Activated T-helper 2 cell treated with anti-CD3 and anti-CD28 coated beads, Interferon-gamma antibody, Interleukin-2, Interleukin-4, amounts not matched to agents 10 μg/mL and 5 μg/mL and 100 μg/mL, durations not matched to agents 14 hours and 24 hours and 36 hours (primary cell): ENCODE data around the gene CMIP. TPM values are rescaled to one million over a fixed set of nuclear protein-coding genes. Genes with fewer than 3 reads are reported as not detected.

Source experiments
- DNase-seq: peaks from one replicate; pipeline ENCODE4 v3.0.0; 2021; ENCODE audit warnings: low spot score
- H3K27ac Mint-ChIP-seq: one replicate; pipeline ENCODE4 v1.8.0; 2021; ENCODE audit warnings: mixed read lengths
- H3K27me3 Mint-ChIP-seq: one replicate; pipeline ENCODE4 v1.8.0; 2021; ENCODE audit warnings: low read depth, mixed read lengths
- H3K36me3 Mint-ChIP-seq: one replicate; pipeline ENCODE4 v1.8.0; 2021; ENCODE audit warnings: low read depth, mixed read lengths
- H3K4me1 Mint-ChIP-seq: one replicate; pipeline ENCODE4 v1.8.0; 2021; ENCODE audit warnings: low read depth, mixed read lengths
- H3K4me3 Mint-ChIP-seq: one replicate; pipeline ENCODE4 v1.8.0; 2021; ENCODE audit warnings: low read depth, mild to moderate bottlenecking, moderate library complexity, mixed read lengths
- H3K9me3 Mint-ChIP-seq: one replicate; pipeline ENCODE4 v1.8.0; 2021; ENCODE audit warnings: mixed read lengths
- intact Hi-C: fragments of 100-400 bp; cut with micrococcal nuclease; formaldehyde crosslinking; loops from one replicate; pipeline ENCODE4 v1.15.1; 2023
- total RNA-seq: library from RNA; stranded (reverse); gene quantifications from 2 replicates; pipeline ENCODE4 v1.2.3, GENCODE V29; 2022

Gene CMIP
- total RNA-seq, 1 donor from 2014 or later, result 68.0 TPM

GRCh38 chr16:81505011-81505661 lies 60.5 kb downstream of the CMIP start:
- intact Hi-C loops, result no loop called here
- Mint-ChIP-seq H3K4me1 (peaks cover 11% of the 10 kb centered on the region), H3K27me3 (no peaks in the 10 kb centered on the region), H3K27ac (no peak overlapping the region), H3K9me3 (no peaks in the 10 kb centered on the region), H3K4me3 (no peak overlapping the region), H3K36me3 (no peaks in the 10 kb centered on the region)
- no peak for DNase-seq

GRCh38 chr16:81509404-81509803 lies 64.8 kb downstream of the CMIP start:
- H3K4me3 Mint-ChIP-seq, result no peak overlapping the region
- H3K27ac Mint-ChIP-seq, result no peak overlapping the region
- H3K4me1 Mint-ChIP-seq, result peaks cover 16% of the 10 kb centered on the region
- no peaks in the 10 kb centered on the region for H3K27me3 Mint-ChIP-seq
- no peaks in the 10 kb centered on the region for H3K9me3 Mint-ChIP-seq
- intact Hi-C loops, result no loop called here
- no peak for DNase-seq
- H3K36me3 Mint-ChIP-seq, result peaks cover 6% of the 10 kb centered on the region

- Mint-ChIP-seq H3K27me3 (no peaks in the 10 kb centered on the region), H3K4me1 (peaks cover 13% of the 10 kb centered on the region), H3K36me3 (peaks cover 6% of the 10 kb centered on the region), H3K4me3 (no peak overlapping the region), H3K9me3 (no peaks in the 10 kb centered on the region), H3K27ac (no peak overlapping the region)
- no peak for DNase-seq
- intact Hi-C loops, result no loop called here
These were observed 65.4 kb downstream of the CMIP start for GRCh38 chr16:81510016-81510415.

- H3K4me1 Mint-ChIP-seq, result peaks cover 15% of the 10 kb centered on the region
- no peak overlapping the region for H3K27ac Mint-ChIP-seq
- no peaks in the 10 kb centered on the region for H3K9me3 Mint-ChIP-seq
- H3K27me3 Mint-ChIP-seq, result no peaks in the 10 kb centered on the region
- peaks cover 11% of the 10 kb centered on the region for H3K36me3 Mint-ChIP-seq
- intact Hi-C loops, result no loop called here
- H3K4me3 Mint-ChIP-seq, result no peak overlapping the region
- DNase-seq, result no peak
These were observed 66.8 kb downstream of the CMIP start for GRCh38 chr16:81511371-81511770.

- Mint-ChIP-seq H3K4me3 (no peak overlapping the region), H3K36me3 (peaks cover 20% of the 10 kb centered on the region), H3K27me3 (no peaks in the 10 kb centered on the region), H3K9me3 (no peaks in the 10 kb centered on the region), H3K4me1 (peaks cover 15% of the 10 kb centered on the region), H3K27ac (no peak overlapping the region)
- no peak for DNase-seq
- intact Hi-C loops, result no loop called here
These were observed 68.8 kb downstream of the CMIP start for GRCh38 chr16:81513204-81514040.

- DNase-seq, result no peak
- intact Hi-C loops, result no loop called here
- Mint-ChIP-seq H3K27me3 (no peaks in the 10 kb centered on the region), H3K4me1 (peaks cover 15% of the 10 kb centered on the region), H3K27ac (no peak overlapping the region), H3K4me3 (no peak overlapping the region), H3K9me3 (no peaks in the 10 kb centered on the region), H3K36me3 (peaks cover 20% of the 10 kb centered on the region)
These were observed 69.5 kb downstream of the CMIP start for GRCh38 chr16:81514041-81514559.

GRCh38 chr16:81514568-81515258 lies 70.1 kb downstream of the CMIP start:
- Mint-ChIP-seq H3K4me3 (no peak overlapping the region), H3K27me3 (no peaks in the 10 kb centered on the region), H3K27ac (no peak overlapping the region), H3K36me3 (peaks cover 20% of the 10 kb centered on the region), H3K4me1 (peaks cover 21% of the 10 kb centered on the region), H3K9me3 (no peaks in the 10 kb centered on the region)
- intact Hi-C loops, result no loop called here
- DNase-seq, result no peak

GRCh38 chr16:81515281-81515680 lies 70.7 kb downstream of the CMIP start:
- H3K36me3 Mint-ChIP-seq, result peaks cover 20% of the 10 kb centered on the region
- no peak overlapping the region for H3K4me3 Mint-ChIP-seq
- DNase-seq, result no peak
- intact Hi-C loops, result no loop called here
- H3K9me3 Mint-ChIP-seq, result no peaks in the 10 kb centered on the region
- peaks cover 26% of the 10 kb centered on the region for H3K4me1 Mint-ChIP-seq
- no peaks in the 10 kb centered on the region for H3K27me3 Mint-ChIP-seq
- H3K27ac Mint-ChIP-seq, result no peak overlapping the region

- no peaks in the 10 kb centered on the region for H3K27me3 Mint-ChIP-seq
- H3K4me3 Mint-ChIP-seq, result no peak overlapping the region
- no peaks in the 10 kb centered on the region for H3K9me3 Mint-ChIP-seq
- no peak for DNase-seq
- H3K4me1 Mint-ChIP-seq, result peaks cover 31% of the 10 kb centered on the region
- intact Hi-C loops, result no loop called here
- no peak overlapping the region for H3K27ac Mint-ChIP-seq
- H3K36me3 Mint-ChIP-seq, result peaks cover 20% of the 10 kb centered on the region
These were observed 71.1 kb downstream of the CMIP start for GRCh38 chr16:81515721-81516120.

GRCh38 chr16:81516478-81517149 lies 72.0 kb downstream of the CMIP start:
- no peaks in the 10 kb centered on the region for H3K9me3 Mint-ChIP-seq
- H3K36me3 Mint-ChIP-seq, result peaks cover 16% of the 10 kb centered on the region
- H3K4me3 Mint-ChIP-seq, result no peak overlapping the region
- DNase-seq, result no peak
- H3K27ac Mint-ChIP-seq, result peak overlapping the region; percentile 36
- intact Hi-C loops, result no loop called here
- no peaks in the 10 kb centered on the region for H3K27me3 Mint-ChIP-seq
- H3K4me1 Mint-ChIP-seq, result peaks cover 37% of the 10 kb centered on the region

GRCh38 chr16:81517150-81517499 lies 72.5 kb downstream of the CMIP start:
- H3K27me3 Mint-ChIP-seq, result no peaks in the 10 kb centered on the region
- no peak overlapping the region for H3K4me3 Mint-ChIP-seq
- no peaks in the 10 kb centered on the region for H3K9me3 Mint-ChIP-seq
- DNase-seq, result no peak
- H3K4me1 Mint-ChIP-seq, result peaks cover 42% of the 10 kb centered on the region
- no peak overlapping the region for H3K27ac Mint-ChIP-seq
- intact Hi-C loops, result no loop called here
- peaks cover 15% of the 10 kb centered on the region for H3K36me3 Mint-ChIP-seq

GRCh38 chr16:81517629-81518438 lies 73.2 kb downstream of the CMIP start:
- peaks cover 13% of the 10 kb centered on the region for H3K36me3 Mint-ChIP-seq
- H3K4me1 Mint-ChIP-seq, result peaks cover 47% of the 10 kb centered on the region
- H3K27ac Mint-ChIP-seq, result no peak overlapping the region
- H3K4me3 Mint-ChIP-seq, result no peak overlapping the region
- no peaks in the 10 kb centered on the region for H3K27me3 Mint-ChIP-seq
- intact Hi-C loops, result no loop called here
- no peak for DNase-seq
- no peaks in the 10 kb centered on the region for H3K9me3 Mint-ChIP-seq
